GM23338 (cell line): ENCODE data around the gene CORT. TPM values are rescaled to one million over a fixed set of nuclear protein-coding genes. Genes with fewer than 3 reads are reported as not detected.
A peak's percentile ranks its signal among the peaks of the same experiment; 100 is the strongest.

ENCODE experiments used
- ATAC-seq: fragments of 200-7000 bp; cut with Tn5 transposase; 3 replicates; pipeline ENCODE4 v1.9.1; 2020
- DNase-seq: peaks from one replicate; pipeline ENCODE4 v3.0.0-alpha.2; 2015; ENCODE audit warnings: low spot score
- H2AFZ ChIP-seq: fragments of 200-600 bp; sonication (generic); 2 replicates; pipeline ENCODE4 v1.8.0; 2016; ENCODE audit warnings: antibody characterized with exemption, mild to moderate bottlenecking, moderate library complexity
- H3F3A ChIP-seq: fragments of 200-600 bp; sonication (generic); replicated peaks from 2 replicates; pipeline ENCODE4 v1.8.0; 2017; ENCODE audit warnings: antibody characterized with exemption, mixed run types, low read depth
- H3K27ac ChIP-seq: fragments of 200-600 bp; sonication (generic); 2 replicates; pipeline ENCODE4 v1.6.1; 2016; ENCODE audit warnings: low read depth
- H3K27me3 ChIP-seq: fragments of 200-600 bp; sonication (generic); 2 replicates; pipeline ENCODE4 v1.8.0; 2016; ENCODE audit warnings: mild to moderate bottlenecking, mixed run types, moderate library complexity; ENCODE audit not compliant: insufficient read depth
- H3K36me3 ChIP-seq: fragments of 200-600 bp; sonication (generic); 2 replicates; pipeline ENCODE4 v1.8.0; 2016; ENCODE audit warnings: mild to moderate bottlenecking; ENCODE audit not compliant: insufficient read depth
- H3K4me1 ChIP-seq: fragments of 200-600 bp; sonication (generic); 2 replicates; pipeline ENCODE4 v1.8.0; 2016; ENCODE audit warnings: mild to moderate bottlenecking, moderate library complexity; ENCODE audit not compliant: insufficient read depth
- H3K4me2 ChIP-seq: fragments of 200-600 bp; sonication (generic); 2 replicates; pipeline ENCODE4 v1.7.1; 2017; ENCODE audit warnings: mixed run types
- H3K4me3 ChIP-seq: fragments of 200-600 bp; sonication (generic); 2 replicates; pipeline ENCODE4 v1.6.1; 2016; ENCODE audit warnings: mixed run types
- H3K79me2 ChIP-seq: fragments of 200-600 bp; sonication (generic); replicated peaks from 2 replicates; pipeline ENCODE4 v1.8.0; 2017; ENCODE audit warnings: mild to moderate bottlenecking; ENCODE audit not compliant: insufficient read depth
- H3K9me2 ChIP-seq: fragments of 200-600 bp; sonication (generic); 2 replicates; pipeline ENCODE4 v1.8.0; 2017; ENCODE audit not compliant: insufficient read depth
- H4K20me1 ChIP-seq: fragments of 200-600 bp; sonication (generic); replicated peaks from 2 replicates; pipeline ENCODE4 v1.8.0; 2017; ENCODE audit warnings: mild to moderate bottlenecking; ENCODE audit not compliant: insufficient read depth
- H3K27ac Mint-ChIP-seq: 2 replicates; pipeline ENCODE4 v1.8.0; 2020; ENCODE audit warnings: inconsistent platforms, mild to moderate bottlenecking, moderate library complexity, mixed read lengths
- H3K27me3 Mint-ChIP-seq: 3 replicates; pipeline ENCODE4 v1.8.0; 2022; ENCODE audit warnings: low read depth, mild to moderate bottlenecking, moderate library complexity, mixed read lengths, inconsistent platforms; ENCODE audit not compliant: insufficient read depth, poor library complexity
- H3K36me3 Mint-ChIP-seq: 3 replicates; pipeline ENCODE4 v1.8.0; 2021; ENCODE audit warnings: low read depth, mild to moderate bottlenecking, inconsistent platforms, moderate library complexity, mixed read lengths
- H3K4me1 Mint-ChIP-seq: 3 replicates; pipeline ENCODE4 v1.8.0; 2020; ENCODE audit warnings: mild to moderate bottlenecking, inconsistent platforms, mixed read lengths
- H3K4me3 Mint-ChIP-seq: 3 replicates; pipeline ENCODE4 v1.8.0; 2021; ENCODE audit warnings: moderate library complexity, mild to moderate bottlenecking, inconsistent platforms, mixed read lengths
- H3K9me3 Mint-ChIP-seq: 3 replicates; pipeline ENCODE4 v1.8.0; 2020; ENCODE audit warnings: moderate library complexity, mild to moderate bottlenecking, inconsistent platforms, mixed read lengths
- CREB1 ChIP-seq: fragments of 250-450 bp; sonication (Bioruptor Pico); IDR thresholded peaks from 2 replicates; pipeline ENCODE4 v1.5.0; 2020; ENCODE audit warnings: low read depth, mild to moderate bottlenecking, moderate library complexity
- EZH2 ChIP-seq: fragments of 200-600 bp; sonication (generic); IDR thresholded peaks from one replicate; pipeline ENCODE4 v1.8.0; 2017; ENCODE audit warnings: antibody characterized with exemption, mild to moderate bottlenecking, low read depth; ENCODE audit not compliant: unreplicated experiment
- EZH2phosphoT487 ChIP-seq: fragments of 200-600 bp; sonication (generic); IDR thresholded peaks from one replicate; pipeline ENCODE4 v1.8.1; 2018; ENCODE audit warnings: antibody characterized with exemption; ENCODE audit not compliant: unreplicated experiment
- JUNB ChIP-seq: IDR thresholded peaks from one replicate; pipeline ENCODE4 v1.6.1; 2016; ENCODE audit warnings: antibody characterized with exemption; ENCODE audit not compliant: unreplicated experiment
- POLR2AphosphoS5 ChIP-seq: IDR thresholded peaks from 2 replicates; pipeline ENCODE4 v1.6.1; 2016; ENCODE audit warnings: antibody characterized with exemption, low read depth
- STAT1 ChIP-seq: IDR thresholded peaks from one replicate; pipeline ENCODE4 v1.6.1; 2016; ENCODE audit warnings: antibody characterized with exemption; ENCODE audit not compliant: unreplicated experiment
- ZNF331 ChIP-seq: fragments of 250-450 bp; sonication (Bioruptor Pico); IDR thresholded peaks from 2 replicates; pipeline ENCODE4 v1.5.0; 2020; ENCODE audit warnings: low read depth, mild to moderate bottlenecking, moderate library complexity
- polyA plus RNA-seq: library from polyadenylated mRNA; unstranded; fragments of >200 nt; fragmentation: Nextera tagmentation; extraction: Ambion mirVana; gene quantifications from 2 replicates; pipeline ENCODE4 v1.2.1, GENCODE V29; 2016
- total RNA-seq: library from RNA; depleted of rRNA; stranded (reverse); fragments of >200 nt; shearing (Covaris generic); gene quantifications from 2 replicates; pipeline ENCODE4 v1.2.3, GENCODE V29; 2014
- TF ChIP-seq, protein P1 (sequence below), 2 experiments: fragments of 200-600 bp in 1 of 2; sonication (generic) in 1 of 2; conservative IDR thresholded peaks; 2 replicates each; pipeline versions ENCODE4 v1.5.1 to v1.6.1; 2016 to 2017; ENCODE audit warnings: antibody characterized with exemption in 2 of 2, low read depth in 2 of 2, mild to moderate bottlenecking in 2 of 2, moderate library complexity in 1 of 2
- TF ChIP-seq, protein P2 (sequence below): IDR thresholded peaks from 2 replicates; pipeline ENCODE4 v1.6.1; 2016; ENCODE audit warnings: antibody characterized with exemption
- TF ChIP-seq, protein P3 (sequence below): IDR thresholded peaks from one replicate; pipeline ENCODE4 v1.6.1; 2018; ENCODE audit warnings: antibody characterized with exemption; ENCODE audit not compliant: unreplicated experiment

Gene CORT
- total and polyA plus RNA-seq, 2 experiments from 2014 or later, result 1.4 TPM; not detected in 1

DNA sequence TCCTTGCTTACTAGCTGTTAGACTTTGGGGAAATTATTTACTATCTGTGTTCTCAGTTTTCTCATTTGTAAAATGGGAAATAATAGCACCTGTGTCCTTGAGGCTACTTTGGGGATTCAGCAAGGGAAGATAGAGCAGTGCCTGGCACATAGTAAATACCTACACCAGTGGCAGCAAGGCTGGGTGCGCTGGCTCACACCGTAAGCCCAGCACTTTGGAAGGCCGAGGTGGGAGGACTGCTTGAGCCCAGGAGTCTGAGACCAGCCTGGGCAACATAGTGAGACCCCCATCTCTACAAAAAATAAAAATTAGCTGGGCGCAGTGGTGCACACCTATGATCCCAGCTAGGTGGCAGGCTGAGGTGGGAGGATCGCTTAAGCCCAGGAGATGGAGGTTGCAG is 28.2 kb upstream of the CORT start:
- Mint-ChIP-seq H3K36me3 (peaks cover 55% of the 10 kb centered on the region), H3K27me3 (peaks cover 11% of the 10 kb centered on the region)
- H3K27ac ChIP-seq, result no peak overlapping the region

DNA sequence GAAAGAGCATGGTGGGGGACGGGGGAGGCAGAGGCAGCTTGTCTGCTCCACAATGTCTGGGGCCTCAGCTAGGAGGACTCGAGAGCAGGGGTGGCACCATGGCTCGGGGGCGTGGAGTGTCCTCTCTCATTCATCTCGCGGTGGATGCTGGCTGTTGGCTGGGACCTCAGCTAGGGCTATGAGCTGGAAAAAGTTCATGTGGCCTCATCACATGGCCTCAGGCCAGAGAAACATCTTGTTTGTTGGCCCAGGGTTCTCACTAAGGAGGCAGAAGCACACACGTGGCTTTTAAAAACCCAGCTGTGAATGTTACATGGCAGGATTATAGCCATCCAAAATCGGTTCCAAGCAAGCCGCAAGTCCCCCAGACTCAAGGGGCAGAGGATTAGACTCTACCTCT is 25.8 kb upstream of the CORT start:
- peaks cover 7% of the 10 kb centered on the region for H3K27me3 Mint-ChIP-seq
- TF ChIP-seq, protein P1, sequence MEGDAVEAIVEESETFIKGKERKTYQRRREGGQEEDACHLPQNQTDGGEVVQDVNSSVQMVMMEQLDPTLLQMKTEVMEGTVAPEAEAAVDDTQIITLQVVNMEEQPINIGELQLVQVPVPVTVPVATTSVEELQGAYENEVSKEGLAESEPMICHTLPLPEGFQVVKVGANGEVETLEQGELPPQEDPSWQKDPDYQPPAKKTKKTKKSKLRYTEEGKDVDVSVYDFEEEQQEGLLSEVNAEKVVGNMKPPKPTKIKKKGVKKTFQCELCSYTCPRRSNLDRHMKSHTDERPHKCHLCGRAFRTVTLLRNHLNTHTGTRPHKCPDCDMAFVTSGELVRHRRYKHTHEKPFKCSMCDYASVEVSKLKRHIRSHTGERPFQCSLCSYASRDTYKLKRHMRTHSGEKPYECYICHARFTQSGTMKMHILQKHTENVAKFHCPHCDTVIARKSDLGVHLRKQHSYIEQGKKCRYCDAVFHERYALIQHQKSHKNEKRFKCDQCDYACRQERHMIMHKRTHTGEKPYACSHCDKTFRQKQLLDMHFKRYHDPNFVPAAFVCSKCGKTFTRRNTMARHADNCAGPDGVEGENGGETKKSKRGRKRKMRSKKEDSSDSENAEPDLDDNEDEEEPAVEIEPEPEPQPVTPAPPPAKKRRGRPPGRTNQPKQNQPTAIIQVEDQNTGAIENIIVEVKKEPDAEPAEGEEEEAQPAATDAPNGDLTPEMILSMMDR (conservative IDR thresholded peaks at IDR 0.05; ENCODE audit: low read depth in 2 of 2), result no peak
- TF ChIP-seq CREB1 (CRISPR knock-in tag), result no peak
- no peak for TF ChIP-seq ZNF331 (CRISPR knock-in tag)
- no peak for TF ChIP-seq EZH2
- no peak for TF ChIP-seq STAT1
- no peak for TF ChIP-seq JUNB
- TF ChIP-seq POLR2AphosphoS5, result no peak
- TF ChIP-seq, protein P2, sequence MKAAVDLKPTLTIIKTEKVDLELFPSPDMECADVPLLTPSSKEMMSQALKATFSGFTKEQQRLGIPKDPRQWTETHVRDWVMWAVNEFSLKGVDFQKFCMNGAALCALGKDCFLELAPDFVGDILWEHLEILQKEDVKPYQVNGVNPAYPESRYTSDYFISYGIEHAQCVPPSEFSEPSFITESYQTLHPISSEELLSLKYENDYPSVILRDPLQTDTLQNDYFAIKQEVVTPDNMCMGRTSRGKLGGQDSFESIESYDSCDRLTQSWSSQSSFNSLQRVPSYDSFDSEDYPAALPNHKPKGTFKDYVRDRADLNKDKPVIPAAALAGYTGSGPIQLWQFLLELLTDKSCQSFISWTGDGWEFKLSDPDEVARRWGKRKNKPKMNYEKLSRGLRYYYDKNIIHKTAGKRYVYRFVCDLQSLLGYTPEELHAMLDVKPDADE, result no peak
- TF ChIP-seq EZH2phosphoT487, result no peak
- TF ChIP-seq, protein P3, sequence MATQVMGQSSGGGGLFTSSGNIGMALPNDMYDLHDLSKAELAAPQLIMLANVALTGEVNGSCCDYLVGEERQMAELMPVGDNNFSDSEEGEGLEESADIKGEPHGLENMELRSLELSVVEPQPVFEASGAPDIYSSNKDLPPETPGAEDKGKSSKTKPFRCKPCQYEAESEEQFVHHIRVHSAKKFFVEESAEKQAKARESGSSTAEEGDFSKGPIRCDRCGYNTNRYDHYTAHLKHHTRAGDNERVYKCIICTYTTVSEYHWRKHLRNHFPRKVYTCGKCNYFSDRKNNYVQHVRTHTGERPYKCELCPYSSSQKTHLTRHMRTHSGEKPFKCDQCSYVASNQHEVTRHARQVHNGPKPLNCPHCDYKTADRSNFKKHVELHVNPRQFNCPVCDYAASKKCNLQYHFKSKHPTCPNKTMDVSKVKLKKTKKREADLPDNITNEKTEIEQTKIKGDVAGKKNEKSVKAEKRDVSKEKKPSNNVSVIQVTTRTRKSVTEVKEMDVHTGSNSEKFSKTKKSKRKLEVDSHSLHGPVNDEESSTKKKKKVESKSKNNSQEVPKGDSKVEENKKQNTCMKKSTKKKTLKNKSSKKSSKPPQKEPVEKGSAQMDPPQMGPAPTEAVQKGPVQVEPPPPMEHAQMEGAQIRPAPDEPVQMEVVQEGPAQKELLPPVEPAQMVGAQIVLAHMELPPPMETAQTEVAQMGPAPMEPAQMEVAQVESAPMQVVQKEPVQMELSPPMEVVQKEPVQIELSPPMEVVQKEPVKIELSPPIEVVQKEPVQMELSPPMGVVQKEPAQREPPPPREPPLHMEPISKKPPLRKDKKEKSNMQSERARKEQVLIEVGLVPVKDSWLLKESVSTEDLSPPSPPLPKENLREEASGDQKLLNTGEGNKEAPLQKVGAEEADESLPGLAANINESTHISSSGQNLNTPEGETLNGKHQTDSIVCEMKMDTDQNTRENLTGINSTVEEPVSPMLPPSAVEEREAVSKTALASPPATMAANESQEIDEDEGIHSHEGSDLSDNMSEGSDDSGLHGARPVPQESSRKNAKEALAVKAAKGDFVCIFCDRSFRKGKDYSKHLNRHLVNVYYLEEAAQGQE, result no peak

More for the DNA sequence above, 28.2 kb upstream of the CORT start:
- Mint-ChIP-seq H3K4me3 (no peak overlapping the region), H3K27ac (no peak overlapping the region), H3K4me1 (peaks cover 5% of the 10 kb centered on the region; the same call in 2 of the 3 replicates), H3K9me3 (no peaks in the 10 kb centered on the region)
- Histone ChIP-seq H3K9me2 (no peaks in the 10 kb centered on the region), H3K4me1 (no peaks in the 10 kb centered on the region), H3K79me2 (no peaks in the 10 kb centered on the region), H4K20me1 (peaks cover 11% of the 10 kb centered on the region; the same call in 1 of the 2 replicates), H3K4me3 (no peak overlapping the region), H3K4me2 (no peak overlapping the region), H3F3A (peaks cover 23% of the 10 kb centered on the region; the same call in 1 of the 2 replicates), H2AFZ (no peak overlapping the region), H3K27me3 (no peaks in the 10 kb centered on the region), H3K36me3 (peaks cover 38% of the 10 kb centered on the region)
- no peak for ATAC-seq
- no peak for DNase-seq
- no peak for TF ChIP-seq EZH2phosphoT487
- TF ChIP-seq, protein P1 (conservative IDR thresholded peaks at IDR 0.05; ENCODE audit: low read depth in 2 of 2), result peak in 1 of 2 experiments; percentile 11; a peak in 1 of 4 replicates

More for the DNA sequence above, 25.8 kb upstream of the CORT start:
- H3K9me2 ChIP-seq, result no peaks in the 10 kb centered on the region
- H3K4me1 ChIP-seq, result no peaks in the 10 kb centered on the region
- no peak for ATAC-seq
- H3F3A ChIP-seq, result 0 out of 2 replicates have a peak, but pooled peaks cover 14% of the 10 kb centered on the region
- H3K36me3 ChIP-seq, result peaks cover 20% of the 10 kb centered on the region
- no peak overlapping the region for H3K4me3 ChIP-seq
- peak overlapping the region; percentile 83 for H3K27ac Mint-ChIP-seq
- no peak for DNase-seq
- H3K27ac ChIP-seq, result peak overlapping the region; percentile 27; the same call in 1 of the 2 replicates
- no peaks in the 10 kb centered on the region for H3K79me2 ChIP-seq
- H3K36me3 Mint-ChIP-seq, result peaks cover 32% of the 10 kb centered on the region
- no peak overlapping the region for H3K4me3 Mint-ChIP-seq
- H3K27me3 ChIP-seq, result no peaks in the 10 kb centered on the region
- H2AFZ ChIP-seq, result no peak overlapping the region
- no peak overlapping the region for H3K4me2 ChIP-seq
- H3K9me3 Mint-ChIP-seq, result no peaks in the 10 kb centered on the region
- peaks cover 5% of the 10 kb centered on the region; the same call in 2 of the 3 replicates for H3K4me1 Mint-ChIP-seq
- no peaks in the 10 kb centered on the region for H4K20me1 ChIP-seq
